HepG2 (cell line): ENCODE results near the gene CDH13. TPM values are rescaled to one million over a fixed set of nuclear protein-coding genes. Genes with fewer than 3 reads are reported as not detected.

Source experiments
- ATAC-seq: fragments of 200-7000 bp; cut with Tn5 transposase; 3 replicates; pipeline ENCODE4 v1.9.1; 2020; ENCODE audit warnings: mild to moderate bottlenecking, moderate library complexity
- BruUV-seq: library from RNA; stranded (reverse); fragments of 400-500 nt; replicated peaks from 2 replicates; lab custom pipeline; 2021; lab: Mats Ljungman, UMichigan
- CTCF ChIA-PET: fragments of 300-600 bp; formaldehyde crosslinking; extraction: SDS; loops from one replicate; lab custom pipeline; 2021; ENCODE audit warnings: low total read pairs, inconsistent platforms, low intra/inter-chr PET ratio; lab: Yijun Ruan, JAX
- POLR2A ChIA-PET: fragments of 350-600 bp; sonication (Branson Sonifier 250); formaldehyde crosslinking; loops from one replicate; lab custom pipeline; 2020; ENCODE audit warnings: antibody characterized with exemption, inconsistent platforms; lab: Yijun Ruan, JAX
- DNase-seq: peaks from one replicate; pipeline ENCODE4 v3.0.0-alpha.2; 2015; ENCODE audit warnings: low spot score
- FAIRE-seq: peaks from 3 replicates; lab custom pipeline; 2011; peaks lifted over from hg19 to GRCh38; lab: Jason Lieb, UNC
- H2AFZ ChIP-seq: one replicate; pipeline ENCODE4 v1.6.1; 2011; ENCODE audit warnings: low read length, inconsistent platforms
- H3K27ac ChIP-seq: fragments of 300-600 bp; 3 replicates; pipeline ENCODE4 v1.8.0; 2011; ENCODE audit warnings: mixed run types, mild to moderate bottlenecking, mixed read lengths, low read length, inconsistent platforms; ENCODE audit not compliant: insufficient read depth; ENCODE audit errors: extremely low read length
- H3K27me3 ChIP-seq, 2 experiments: fragments of 200-600 bp in 1 of 2; 2 replicates in 1 of 2; 3 replicates in 1 of 2; pipeline versions ENCODE4 v1.6.0 to v1.8.0; 2011; ENCODE audit warnings: low read length in 2 of 2, mild to moderate bottlenecking in 2 of 2, moderate library complexity in 2 of 2, inconsistent platforms in 1 of 2; ENCODE audit not compliant: insufficient read depth in 2 of 2, control insufficient read depth in 1 of 2
- H3K36me3 ChIP-seq, 2 experiments: fragments of 200-600 bp in 1 of 2; replicated peaks in 1 of 2; 2 replicates in 1 of 2; 3 replicates in 1 of 2; pipeline versions ENCODE4 v1.5.1 to v1.8.0; 2011; ENCODE audit warnings: low read length in 2 of 2, inconsistent platforms in 1 of 2; ENCODE audit not compliant: insufficient read depth in 2 of 2, control insufficient read depth in 1 of 2
- H3K4me1 ChIP-seq: 2 replicates; pipeline ENCODE4 v1.5.1; 2012; ENCODE audit warnings: low read length, inconsistent platforms; ENCODE audit not compliant: insufficient read depth
- H3K4me2 ChIP-seq: 2 replicates; pipeline ENCODE4 v1.6.0; 2011; ENCODE audit warnings: low read depth, low read length, inconsistent platforms
- H3K4me3 ChIP-seq, 3 experiments: fragments of 200-600 bp in 1 of 3; sonication (generic), shearing (Covaris generic) in 1 of 3; replicated peaks in 1 of 3; 2 replicates each; pipeline ENCODE4 v1.5.1; 2011 to 2016; ENCODE audit warnings: low read length in 3 of 3, inconsistent platforms in 2 of 3, low read depth in 2 of 3, mild to moderate bottlenecking in 2 of 3, control low read depth in 1 of 3, mixed read lengths in 1 of 3; ENCODE audit not compliant: insufficient read depth in 1 of 3
- H3K79me2 ChIP-seq: one replicate; pipeline ENCODE4 v1.6.1; 2011; ENCODE audit warnings: low read length, inconsistent platforms; ENCODE audit not compliant: insufficient read depth
- H3K9ac ChIP-seq: 2 replicates; pipeline ENCODE4 v1.6.0; 2011; ENCODE audit warnings: mild to moderate bottlenecking, low read depth, low read length, inconsistent platforms; ENCODE audit not compliant: insufficient read depth
- H3K9me3 ChIP-seq: 2 replicates; pipeline ENCODE4 v1.5.1; 2012; ENCODE audit warnings: mild to moderate bottlenecking, low read length
- H4K20me1 ChIP-seq: 2 replicates; pipeline ENCODE4 v1.6.0; 2011; ENCODE audit warnings: inconsistent platforms, mild to moderate bottlenecking, low read length, moderate library complexity; ENCODE audit not compliant: insufficient read depth
- CBFB ChIP-seq: sonication (generic); formaldehyde crosslinking; IDR thresholded peaks from 2 replicates; pipeline ENCODE4 v1.4.0; 2020; ENCODE audit warnings: missing genetic modification reagents
- DBP ChIP-seq: sonication (generic); formaldehyde crosslinking; IDR thresholded peaks from 2 replicates; pipeline ENCODE4 v1.4.0; 2020; ENCODE audit warnings: missing genetic modification reagents; ENCODE audit errors: not compliant biosample characterization
- EHMT2 ChIP-seq: fragments of 200-600 bp; sonication (generic); IDR thresholded peaks from 2 replicates; pipeline ENCODE4 v1.7.0; 2017; ENCODE audit warnings: antibody characterized with exemption, low read depth, low read length, borderline replicate concordance
- IRF2 ChIP-seq: IDR thresholded peaks from 2 replicates; pipeline ENCODE4 v1.6.1; 2018; ENCODE audit warnings: missing genetic modification reagents, missing compliant biosample characterization
- KAT7 ChIP-seq: IDR thresholded peaks from 2 replicates; pipeline ENCODE4 v1.6.1; 2018; ENCODE audit warnings: borderline replicate concordance, missing compliant biosample characterization
- KAT8 ChIP-seq: IDR thresholded peaks from 2 replicates; pipeline ENCODE4 v1.6.1; 2016; ENCODE audit warnings: missing genetic modification reagents, missing compliant biosample characterization
- NBN ChIP-seq: fragments of 450-650 bp; conservative IDR thresholded peaks from 2 replicates; pipeline ENCODE4 v1.6.1; 2017
- PREB ChIP-seq: sonication (generic); formaldehyde crosslinking; IDR thresholded peaks from 2 replicates; pipeline ENCODE4 v1.4.0; 2020; ENCODE audit warnings: missing genetic modification reagents
- SMAD9 ChIP-seq: sonication (generic); formaldehyde crosslinking; IDR thresholded peaks from 2 replicates; pipeline ENCODE4 v1.5.1; 2020; ENCODE audit warnings: mild to moderate bottlenecking, missing genetic modification reagents
- YEATS4 ChIP-seq: sonication (generic); formaldehyde crosslinking; IDR thresholded peaks from 2 replicates; pipeline ENCODE4 v1.4.0; 2020; ENCODE audit warnings: missing genetic modification reagents, borderline replicate concordance
- ZBTB44 ChIP-seq: sonication (generic); formaldehyde crosslinking; IDR thresholded peaks from 2 replicates; pipeline ENCODE4 v1.4.0; 2020; ENCODE audit warnings: missing genetic modification reagents
- WGBS: methylation state at CpG from one replicate; pipeline ENCODE4 v1.1.6; 2017; ENCODE audit warnings: low lambda C conversion rate; 5-methylcytosine and 5-hydroxymethylcytosine counted together
- in situ Hi-C: cut with HindIII; loops from 2 replicates; pipeline ENCODE4 v1.10.0; 2017; ENCODE audit warnings: low pct_unique_long_range_greater_than_20kb; ENCODE audit not compliant: extremely low pct_ligation_motif_present
- intact Hi-C: fragments of 100-400 bp; cut with micrococcal nuclease; formaldehyde crosslinking; loops from one replicate; pipeline ENCODE4 v1.10.0; 2022; ENCODE audit not compliant: unreplicated experiment
- polyA plus RNA-seq, 8 experiments: library from polyadenylated mRNA; depleted of rRNA in 3 of 8; stranded (reverse) in 7 of 8; unstranded in 1 of 8; fragments of >200 nt; fragmentation: Illumina TruSeq in 4 of 8; extraction: Trizol in 4 of 8; gene quantifications; 2 replicates each; pipeline versions ENCODE4 v1.2.1 to v1.2.3, GENCODE V29; 2011 to 2016; ENCODE audit warnings: low read depth in 4 of 8, missing spikeins in 1 of 8, mixed read lengths in 1 of 8; ENCODE audit not compliant: insufficient read depth in 1 of 8
- total RNA-seq, 5 experiments: library from RNA; depleted of rRNA; stranded (reverse); fragments of >200 nt; fragmentation: Illumina TruSeq; extraction: Trizol; gene quantifications; 2 replicates each; pipeline ENCODE4 v1.2.3, GENCODE V29; 2016; ENCODE audit warnings: low read depth in 1 of 5

The CDH13 gene
- total and polyA plus RNA-seq, 2 of the 13 experiments (the other 11 are each of a cell fraction or from before 2014, with no cell fraction given): not detected

GRCh38 chr16:83626676-83627075, 999.9 kb downstream of the CDH13 start:
- 35% methylated on average over 13 of the region's 13 CpGs for WGBS
- BruUV-seq: no TSS peak
- H3K27me3 ChIP-seq: peaks cover 0 to 52% of the 10 kb centered on the region in 2 experiments; a peak in 4 of 5 replicates
- H2AFZ ChIP-seq: no peak overlapping the region
- ATAC-seq: no peak
- H3K4me1 ChIP-seq: no peaks in the 10 kb centered on the region
- no peak overlapping the region for H3K9ac ChIP-seq
- H3K4me2 ChIP-seq: no peak overlapping the region
- TF ChIP-seq NBN (no peak), SMAD9 (CRISPR knock-in tag) (no peak), DBP (no peak), KAT7 (CRISPR knock-in tag) (no peak), CBFB (CRISPR knock-in tag) (no peak), ZBTB44 (CRISPR knock-in tag) (no peak), PREB (CRISPR knock-in tag) (no peak), YEATS4 (CRISPR knock-in tag) (no peak), EHMT2 (no peak), IRF2 (no peak), KAT8 (CRISPR knock-in tag) (no peak)
- no peak overlapping the region for H3K4me3 ChIP-seq
- no peaks in the 10 kb centered on the region for H3K9me3 ChIP-seq
- no peaks in the 10 kb centered on the region for H3K79me2 ChIP-seq
- in situ Hi-C loops (no loop called here), intact Hi-C loops (no loop called here)
- ChIA-PET POLR2A (no interaction called here), CTCF (no interaction called here)
- DNase-seq: no peak
- H3K27ac ChIP-seq: no peak overlapping the region
- H4K20me1 ChIP-seq: no peaks in the 10 kb centered on the region
- no peaks in the 10 kb centered on the region for H3K36me3 ChIP-seq
- FAIRE-seq: no peak
